Measurements from ENCODE around the gene NOL4L.

- TF ChIP-seq CTCF (IDR thresholded peaks at IDR 0.05), result no peak
- no peak for TF ChIP-seq HMGXB4 (CRISPR knock-in tag; IDR thresholded peaks at IDR 0.05; ENCODE audit: borderline replicate concordance)
- no peak for TF ChIP-seq RAD21 (conservative IDR thresholded peaks at IDR 0.05 in 1 of 2, IDR thresholded peaks at IDR 0.05 in 1 of 2)
- TF ChIP-seq POLR2A (IDR thresholded peaks at IDR 0.05; ENCODE audit: low read length), result no peak
- no peak for TF ChIP-seq TP53 (CRISPR knock-in tag; IDR thresholded peaks at IDR 0.05)
- no peak for TF ChIP-seq EP300 (IDR thresholded peaks at IDR 0.05)
- TF ChIP-seq POLR2AphosphoS2 (conservative IDR thresholded peaks at IDR 0.05; ENCODE audit: low read length), result no peak
- no peak for TF ChIP-seq TFCP2L1 (CRISPR knock-in tag; IDR thresholded peaks at IDR 0.05)
- no peak for TF ChIP-seq RFX5 (IDR thresholded peaks at IDR 0.05)
- TF ChIP-seq NR3C1 (IDR thresholded peaks at IDR 0.05), result no peak
- no peak for TF ChIP-seq CHD2 (IDR thresholded peaks at IDR 0.05; ENCODE audit: low read length, partially characterized antibody)
- TF ChIP-seq MAX (IDR thresholded peaks at IDR 0.05), result no peak
These were observed 65.8 kb downstream of the NOL4L start for GRCh38 chr20:32519381-32519730.
